PC-9 (cell line): ENCODE results near the gene PPP2R2C.

ENCODE experiments used
- CTCF ChIP-seq: fragments of 200-600 bp; sonication (generic); conservative IDR thresholded peaks from 2 replicates; pipeline ENCODE4 v1.6.1; 2017; ENCODE audit warnings: mixed run types, antibody characterized with exemption, mild to moderate bottlenecking, moderate library complexity
- EZH2 ChIP-seq: fragments of 200-600 bp; sonication (generic); IDR thresholded peaks from 2 replicates; pipeline ENCODE4 v1.8.0; 2017; ENCODE audit warnings: antibody characterized with exemption, low read depth

GRCh38 chr4:6420972-6421371, 51.4 kb downstream of the PPP2R2C start:
- no peak for TF ChIP-seq CTCF
- no peak for TF ChIP-seq EZH2
